ENCODE measurements around the gene BTK.
A peak's percentile ranks its signal among the peaks of the same experiment; 100 is the strongest.

The BTK gene

DNA sequence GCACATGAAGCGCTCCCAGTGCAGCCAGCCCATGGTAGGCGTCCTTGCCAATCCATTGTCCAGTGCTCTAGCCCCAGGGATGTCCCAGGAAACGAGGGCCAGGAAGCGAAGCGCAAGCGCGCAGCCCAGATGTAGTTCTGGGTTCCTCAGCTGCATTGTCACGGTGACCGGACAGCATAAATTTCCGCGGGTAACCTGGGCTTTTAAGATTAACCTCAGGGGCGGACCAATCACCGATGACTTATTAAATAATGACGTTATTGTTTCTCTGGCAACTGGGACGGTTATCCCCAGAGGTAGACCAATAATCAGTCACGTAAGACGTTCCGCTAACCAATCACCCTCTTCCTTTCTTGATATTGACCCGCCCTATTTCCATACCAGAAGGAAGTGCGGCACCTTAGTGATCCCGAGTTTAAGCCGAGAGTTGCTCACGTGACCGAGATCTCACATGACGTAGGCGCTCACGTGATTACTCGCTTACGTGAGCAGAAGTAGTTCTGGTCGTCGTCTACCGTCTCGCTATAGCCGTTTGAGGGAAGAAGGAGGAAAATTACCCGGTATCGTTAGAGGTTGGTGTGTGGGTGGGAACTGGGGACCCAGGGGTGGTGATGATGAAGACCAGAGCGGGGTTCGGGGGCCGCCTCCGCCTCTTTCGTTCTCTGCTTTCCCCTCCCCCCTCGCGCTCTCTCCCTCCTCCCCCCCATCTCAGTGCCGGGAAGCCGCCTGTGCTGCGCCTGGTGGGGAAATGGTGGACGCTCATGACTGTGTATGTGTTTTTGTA lies 21.9 kb upstream of the BTK start, which contains the start of the genes GLA and HNRNPH2:
TSS of gene GLA (minus strand) at position 178 of the 784 bp plus-strand sequence. CDS start at position 156, 22 bp downstream.
TSS of gene HNRNPH2 (plus strand) at position 475 of the 784 bp plus-strand sequence. CDS start 3,767 bp downstream, outside the sequence.
- H3K4me3 Mint-ChIP-seq = peak within 1 kb of the TSS; percentile 94
- peak within 1 kb of the TSS; percentile 97 for H3K27ac Mint-ChIP-seq
- H3K4me1 Mint-ChIP-seq (ENCODE audit: low read depth) = peaks cover 21% of the 10 kb centered on the region
- intact Hi-C loops (cut with micrococcal nuclease) = loop anchor here (2.0 kb wide), 1 partner anchor 17 kb away; the partner anchor contains the start of gene RPL36A
- H3K27me3 Mint-ChIP-seq = no peaks in the 10 kb centered on the region
- no peaks in the 10 kb centered on the region for H3K9me3 Mint-ChIP-seq
- H3K36me3 Mint-ChIP-seq (ENCODE audit: low read depth) = peaks cover 36% of the 10 kb centered on the region

DNA sequence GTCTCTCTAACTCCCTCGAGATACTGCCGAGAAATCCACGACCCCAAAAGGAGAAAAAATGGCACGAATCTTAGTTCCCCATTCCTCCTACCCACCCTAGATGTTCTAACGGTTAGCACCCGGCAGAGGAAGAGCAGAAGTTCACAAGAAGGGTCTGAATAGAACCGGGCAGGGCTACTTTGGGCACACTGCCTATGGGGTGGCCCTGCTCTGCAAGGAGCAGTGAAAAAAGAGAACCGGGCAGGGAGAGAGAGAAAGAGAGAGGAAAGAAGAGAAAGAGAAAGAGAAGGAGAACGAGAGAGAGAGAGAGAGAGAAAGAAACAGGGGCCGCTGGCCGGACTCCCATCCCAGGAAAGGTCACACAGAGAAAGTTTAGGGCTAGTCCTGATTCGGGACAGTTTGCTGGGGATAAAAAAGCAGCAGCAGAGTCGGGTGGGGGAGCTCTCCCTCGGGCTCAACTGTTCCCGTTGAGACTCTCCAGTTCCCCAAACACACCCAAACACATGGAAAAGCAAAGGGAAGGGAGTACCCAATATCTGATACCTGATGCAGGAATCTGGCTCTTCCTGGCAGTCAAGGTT lies 21.3 kb upstream of the BTK start:
- Mint-ChIP-seq H3K9me3 (no peaks in the 10 kb centered on the region), H3K36me3 (ENCODE audit: low read depth) (peaks cover 36% of the 10 kb centered on the region), H3K4me3 (peak overlapping the region; percentile 94), H3K4me1 (ENCODE audit: low read depth) (peaks cover 20% of the 10 kb centered on the region), H3K27ac (peak overlapping the region; percentile 97), H3K27me3 (no peaks in the 10 kb centered on the region)
- intact Hi-C loops (cut with micrococcal nuclease) = loop anchor here (2.0 kb wide), 1 partner anchor 16 kb away; the partner anchor contains the start of gene RPL36A

DNA sequence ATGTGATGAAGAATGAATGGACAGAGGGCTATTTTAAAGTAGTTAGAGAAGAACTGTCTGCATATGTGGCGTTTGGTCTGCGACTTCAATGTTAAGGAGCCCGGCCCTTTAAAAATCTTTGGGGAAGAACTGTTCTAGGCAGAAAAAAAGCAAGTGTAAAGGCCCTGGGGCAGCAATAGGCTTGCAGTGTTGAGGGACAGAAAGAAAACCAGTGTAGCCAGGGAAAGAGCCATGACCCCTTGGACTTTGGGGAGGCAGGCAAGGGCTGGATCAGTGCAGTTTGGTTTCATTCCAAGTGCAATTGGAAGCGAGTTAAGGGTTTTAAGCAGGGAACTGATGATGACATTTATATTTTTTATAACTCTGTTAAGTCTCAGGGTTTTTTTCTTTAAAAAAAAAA lies 13.8 kb upstream of the BTK start:
- Mint-ChIP-seq H3K27me3 (no peaks in the 10 kb centered on the region), H3K36me3 (ENCODE audit: low read depth) (peaks cover 77% of the 10 kb centered on the region), H3K27ac (no peak overlapping the region), H3K4me3 (no peak overlapping the region), H3K4me1 (ENCODE audit: low read depth) (peaks cover 9% of the 10 kb centered on the region), H3K9me3 (no peaks in the 10 kb centered on the region)
- intact Hi-C loops (cut with micrococcal nuclease) = no loop called here

DNA sequence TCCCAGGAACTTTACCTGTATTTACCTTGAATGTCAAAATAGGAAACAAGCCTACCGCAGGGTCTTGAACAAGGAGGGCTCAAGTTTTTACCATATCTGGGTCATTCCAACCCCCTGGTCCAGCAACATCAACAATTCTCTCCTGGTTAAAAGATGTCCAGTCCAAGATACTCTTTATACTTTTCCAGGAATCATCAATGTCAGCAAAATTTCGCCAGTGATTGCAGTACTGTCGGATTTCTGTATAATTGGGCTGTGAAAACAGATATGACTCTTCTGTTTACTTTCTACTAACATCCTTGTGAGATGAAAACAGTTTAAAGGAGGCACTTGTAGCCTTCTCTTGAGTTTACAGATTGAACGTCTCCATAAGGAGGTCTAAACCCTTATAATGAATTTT lies 12.7 kb upstream of the BTK start:
- intact Hi-C loops (cut with micrococcal nuclease) = no loop called here
- no peak overlapping the region for H3K27ac Mint-ChIP-seq
- peaks cover 10% of the 10 kb centered on the region for H3K4me1 Mint-ChIP-seq (ENCODE audit: low read depth)
- peaks cover 82% of the 10 kb centered on the region for H3K36me3 Mint-ChIP-seq (ENCODE audit: low read depth)
- no peaks in the 10 kb centered on the region for H3K27me3 Mint-ChIP-seq
- no peak overlapping the region for H3K4me3 Mint-ChIP-seq
- H3K9me3 Mint-ChIP-seq = no peaks in the 10 kb centered on the region

DNA sequence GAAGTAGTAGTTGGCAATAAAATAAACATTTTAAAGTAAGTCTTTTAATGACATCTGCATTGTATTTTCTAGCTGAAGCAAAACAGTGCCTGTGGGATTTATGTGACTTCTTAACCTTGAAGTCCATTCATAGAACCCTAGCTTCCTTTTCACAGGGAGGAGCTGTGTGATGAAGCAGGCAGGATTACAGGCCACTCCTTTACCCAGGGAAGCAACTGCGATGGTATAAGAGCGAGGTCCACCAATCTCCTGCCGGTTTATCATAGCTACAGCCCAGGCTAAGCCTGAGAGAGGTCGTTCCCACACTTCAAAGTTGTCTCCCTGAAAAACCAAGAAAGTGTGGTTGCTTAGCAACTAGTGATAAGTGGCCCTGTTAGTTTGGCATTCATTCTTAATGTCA lies 11.8 kb upstream of the BTK start:
- Mint-ChIP-seq H3K9me3 (no peaks in the 10 kb centered on the region), H3K4me1 (ENCODE audit: low read depth) (peaks cover 18% of the 10 kb centered on the region), H3K4me3 (no peak overlapping the region), H3K27me3 (no peaks in the 10 kb centered on the region), H3K36me3 (ENCODE audit: low read depth) (peaks cover 87% of the 10 kb centered on the region), H3K27ac (no peak overlapping the region)
- intact Hi-C loops (cut with micrococcal nuclease) = no loop called here

DNA sequence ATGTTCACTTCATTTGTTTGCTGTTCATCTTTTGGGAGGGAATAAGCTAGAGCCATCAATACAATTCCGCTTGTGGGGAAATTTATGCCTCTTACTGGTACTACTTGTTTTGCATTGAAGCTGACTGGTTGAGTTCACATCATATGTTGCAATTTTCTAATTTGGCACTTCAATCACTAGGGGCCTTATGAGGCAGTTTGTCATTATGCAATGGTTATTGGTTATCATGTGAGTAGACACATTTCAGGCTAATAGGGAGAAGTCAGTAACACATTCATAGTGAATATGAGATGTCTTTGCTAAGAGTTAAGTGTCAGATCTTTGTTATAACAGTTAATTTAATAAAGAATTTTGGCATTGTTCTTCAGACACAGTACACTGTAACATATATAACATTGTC lies 9.8 kb upstream of the BTK start:
- H3K4me1 Mint-ChIP-seq (ENCODE audit: low read depth) = peaks cover 18% of the 10 kb centered on the region
- H3K27ac Mint-ChIP-seq = no peak overlapping the region
- no peak overlapping the region for H3K4me3 Mint-ChIP-seq
- peaks cover 87% of the 10 kb centered on the region for H3K36me3 Mint-ChIP-seq (ENCODE audit: low read depth)
- no peaks in the 10 kb centered on the region for H3K27me3 Mint-ChIP-seq
- H3K9me3 Mint-ChIP-seq = no peaks in the 10 kb centered on the region
- intact Hi-C loops (cut with micrococcal nuclease) = no loop called here

DNA sequence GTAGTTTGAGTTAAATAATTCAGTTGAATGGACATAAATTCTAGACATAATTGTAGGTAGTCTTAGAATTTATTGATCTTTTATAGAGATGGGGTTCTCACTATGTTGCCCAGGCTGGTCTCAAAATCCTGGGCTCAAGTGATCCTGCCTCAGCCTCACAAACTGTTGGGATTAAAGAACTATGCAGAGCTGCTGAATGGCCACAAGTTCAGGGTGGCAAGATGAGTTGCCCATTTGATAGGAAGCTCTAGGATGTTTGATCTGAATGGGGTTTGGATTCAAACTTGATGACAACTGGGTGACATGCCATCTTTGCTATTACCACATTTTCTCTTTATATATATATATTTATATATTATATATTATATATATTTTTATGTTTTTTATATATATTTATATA lies 8.4 kb upstream of the BTK start:
- intact Hi-C loops (cut with micrococcal nuclease) = no loop called here
- peaks cover 74% of the 10 kb centered on the region for H3K36me3 Mint-ChIP-seq (ENCODE audit: low read depth)
- H3K27ac Mint-ChIP-seq = no peak overlapping the region
- H3K4me3 Mint-ChIP-seq = no peak overlapping the region
- peaks cover 18% of the 10 kb centered on the region for H3K4me1 Mint-ChIP-seq (ENCODE audit: low read depth)
- no peaks in the 10 kb centered on the region for H3K9me3 Mint-ChIP-seq
- no peaks in the 10 kb centered on the region for H3K27me3 Mint-ChIP-seq

DNA sequence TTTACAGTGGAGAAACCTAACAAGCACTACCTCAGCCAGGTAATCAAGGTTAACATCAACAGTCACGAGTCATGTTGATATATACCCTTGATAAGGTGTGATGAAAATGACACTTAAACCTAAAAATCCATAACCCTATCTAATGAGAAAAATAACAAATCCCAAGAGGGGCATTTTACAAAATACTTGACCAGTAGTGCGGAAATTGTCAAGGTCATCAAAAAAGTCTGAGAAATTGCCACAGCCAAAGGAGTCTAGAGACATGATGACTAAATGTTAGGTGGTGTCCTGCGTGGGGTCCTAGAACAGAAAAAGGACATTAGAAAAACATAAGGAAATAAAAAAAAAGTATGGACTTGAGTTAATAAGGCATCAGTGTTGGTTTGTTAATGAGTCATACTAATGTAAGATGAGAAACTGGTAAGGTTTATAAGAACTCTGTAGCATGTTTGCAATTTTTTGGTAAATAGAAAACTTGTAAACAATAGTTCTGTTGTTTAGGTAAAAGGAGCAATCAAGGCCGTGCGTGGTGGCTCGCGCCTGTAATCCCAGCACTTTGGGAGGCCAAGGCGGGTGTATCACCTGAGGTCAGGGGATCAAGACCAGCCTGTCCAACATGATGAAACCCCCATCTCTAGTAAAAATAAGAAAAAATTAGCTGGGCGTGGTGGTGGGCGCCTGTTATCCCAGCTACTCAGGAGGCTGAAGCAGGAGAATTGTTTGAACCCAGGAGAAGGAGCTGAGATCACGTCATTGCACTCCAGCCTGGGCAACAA lies 7.7 kb upstream of the BTK start:
- H3K27ac Mint-ChIP-seq = no peak overlapping the region

DNA sequence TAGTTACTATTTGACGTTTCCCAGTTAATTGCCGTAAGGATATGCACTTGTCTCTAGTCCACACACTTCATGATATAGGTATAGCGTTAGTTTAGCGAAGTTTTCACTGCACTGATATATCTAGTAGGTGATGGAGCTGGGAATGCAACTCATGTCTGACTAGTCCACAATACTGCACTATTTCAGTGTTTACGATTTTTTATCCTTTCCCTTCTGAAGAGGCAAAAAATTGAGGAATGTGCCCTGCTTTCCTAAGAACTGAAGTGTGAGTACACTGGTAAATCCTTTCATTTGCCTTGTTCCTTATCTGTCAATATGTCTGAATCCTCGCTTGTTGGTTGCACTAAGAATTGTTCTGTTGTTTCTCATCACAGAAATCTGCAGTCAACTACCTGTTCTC lies 5.8 kb upstream of the BTK start:
- H3K4me3 Mint-ChIP-seq = peak overlapping the region; percentile 91
- H3K9me3 Mint-ChIP-seq = no peaks in the 10 kb centered on the region
- H3K4me1 Mint-ChIP-seq (ENCODE audit: low read depth) = peaks cover 19% of the 10 kb centered on the region
- H3K36me3 Mint-ChIP-seq (ENCODE audit: low read depth) = peaks cover 56% of the 10 kb centered on the region
- no peaks in the 10 kb centered on the region for H3K27me3 Mint-ChIP-seq
- H3K27ac Mint-ChIP-seq = peak overlapping the region; percentile 92
- intact Hi-C loops (cut with micrococcal nuclease) = loop anchor here (2.0 kb wide), 2 partner anchors 15 to 43 kb away; partner anchors contain the start of genes GLA and TIMM8A

More for the DNA sequence above, 7.7 kb upstream of the BTK start:
- no peaks in the 10 kb centered on the region for H3K9me3 Mint-ChIP-seq
- no peaks in the 10 kb centered on the region for H3K27me3 Mint-ChIP-seq
- intact Hi-C loops (cut with micrococcal nuclease) = no loop called here
- peaks cover 71% of the 10 kb centered on the region for H3K36me3 Mint-ChIP-seq (ENCODE audit: low read depth)
- H3K4me3 Mint-ChIP-seq = no peak overlapping the region
- H3K4me1 Mint-ChIP-seq (ENCODE audit: low read depth) = peaks cover 18% of the 10 kb centered on the region

DNA sequence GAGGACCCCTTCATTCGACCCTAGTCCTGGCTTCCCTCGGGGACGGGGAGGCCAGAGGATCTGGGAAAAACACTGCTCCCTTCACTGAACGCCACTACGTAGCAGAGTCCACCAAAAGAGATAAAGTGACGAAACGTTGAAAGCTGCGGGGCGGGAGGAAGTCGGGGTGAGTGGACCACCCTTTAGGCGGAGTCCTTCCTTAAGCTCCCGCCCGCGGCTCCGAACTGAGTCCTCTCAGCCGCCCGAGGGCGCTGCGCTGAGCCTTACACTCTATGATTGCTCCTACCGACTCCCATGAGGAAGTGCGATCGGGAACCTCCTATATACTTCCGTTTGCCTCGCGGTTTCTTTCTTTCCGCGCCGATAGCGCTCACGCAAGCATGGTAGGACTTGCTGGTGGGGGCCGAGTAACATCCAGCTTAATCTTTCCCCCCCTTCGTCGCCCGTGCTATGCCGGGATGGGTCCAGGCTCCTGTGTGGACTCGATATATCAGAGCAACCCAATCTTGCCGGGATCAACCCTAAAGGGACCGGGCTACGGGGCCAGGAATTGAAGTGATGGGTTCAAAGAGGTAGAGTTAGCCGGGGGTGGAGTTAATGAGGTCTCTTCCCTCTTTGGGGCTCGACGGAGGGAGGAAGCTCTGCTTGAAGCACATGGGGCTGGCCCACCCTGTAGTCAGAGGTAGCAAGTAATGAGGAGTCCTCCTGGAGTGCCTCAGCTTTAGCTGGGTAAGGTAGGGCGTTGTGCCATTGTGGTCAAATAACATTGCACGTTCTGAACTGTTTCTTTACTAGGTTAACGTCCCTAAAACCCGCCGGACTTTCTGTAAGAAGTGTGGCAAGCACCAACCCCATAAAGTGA lies 4.9 kb upstream of the BTK start, which contains the start of gene RPL36A:
TSS of gene RPL36A (plus strand) at position 348 of the 862 bp plus-strand sequence. CDS start at position 381, 33 bp downstream.
- Mint-ChIP-seq H3K27ac (peak within 1 kb of the TSS; percentile 92), H3K36me3 (ENCODE audit: low read depth) (peaks cover 53% of the 10 kb centered on the region), H3K4me3 (peak within 1 kb of the TSS; percentile 91), H3K4me1 (ENCODE audit: low read depth) (peaks cover 28% of the 10 kb centered on the region), H3K9me3 (no peaks in the 10 kb centered on the region), H3K27me3 (no peaks in the 10 kb centered on the region)
- intact Hi-C loops (cut with micrococcal nuclease) = loop anchor here (2.0 kb wide), 2 partner anchors 16 to 42 kb away; partner anchors contain the start of genes GLA and TIMM8A

DNA sequence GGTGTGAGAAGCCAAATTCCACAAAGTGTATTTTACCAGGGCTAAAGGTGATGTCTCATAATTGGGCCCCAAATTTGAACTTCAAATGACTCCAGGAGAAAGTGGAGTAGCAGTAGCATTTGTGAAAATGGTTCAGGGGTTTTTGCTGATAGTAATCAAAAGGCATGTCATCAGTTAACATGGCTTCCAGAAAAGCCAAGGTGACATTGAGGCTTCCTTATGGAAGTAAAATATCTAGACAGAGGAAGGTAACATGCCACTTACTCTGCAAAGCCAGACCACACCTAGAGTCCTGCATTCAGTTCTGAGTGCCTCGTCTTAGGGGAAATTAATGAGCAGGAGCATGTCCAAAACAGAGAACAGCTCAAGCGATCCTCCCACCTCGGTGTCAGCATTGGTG lies 2.6 kb upstream of the BTK start:
- Mint-ChIP-seq H3K4me1 (ENCODE audit: low read depth) (peaks cover 37% of the 10 kb centered on the region), H3K27ac (no peak overlapping the region), H3K36me3 (ENCODE audit: low read depth) (peaks cover 45% of the 10 kb centered on the region), H3K9me3 (no peaks in the 10 kb centered on the region), H3K4me3 (no peak overlapping the region), H3K27me3 (no peaks in the 10 kb centered on the region)
- intact Hi-C loops (cut with micrococcal nuclease) = no loop called here

DNA sequence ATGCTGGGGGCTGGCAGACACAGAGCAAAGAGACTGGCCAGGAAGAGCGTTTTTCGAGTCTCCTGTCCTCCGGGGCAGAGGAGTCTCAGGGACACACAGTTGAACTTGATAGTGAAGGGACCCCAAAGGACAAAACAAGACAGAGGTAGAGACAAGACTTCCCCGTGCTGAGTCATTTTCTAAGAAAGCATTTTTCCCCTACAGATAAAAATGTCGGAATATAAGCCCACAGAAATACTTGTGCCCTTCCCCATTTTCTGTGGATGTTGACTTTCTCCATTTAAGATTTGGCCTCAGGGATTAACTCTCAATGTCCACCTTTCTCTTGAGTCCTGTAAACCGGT lies 523 bp upstream of the BTK start:
- peak overlapping the region; percentile 96 for H3K27ac Mint-ChIP-seq
- peaks cover 28% of the 10 kb centered on the region for H3K4me1 Mint-ChIP-seq (ENCODE audit: low read depth)
- H3K9me3 Mint-ChIP-seq = no peaks in the 10 kb centered on the region
- peak overlapping the region; percentile 96 for H3K4me3 Mint-ChIP-seq
- H3K27me3 Mint-ChIP-seq = no peaks in the 10 kb centered on the region
- intact Hi-C loops (cut with micrococcal nuclease) = no loop called here
- peaks cover 32% of the 10 kb centered on the region for H3K36me3 Mint-ChIP-seq (ENCODE audit: low read depth)

DNA sequence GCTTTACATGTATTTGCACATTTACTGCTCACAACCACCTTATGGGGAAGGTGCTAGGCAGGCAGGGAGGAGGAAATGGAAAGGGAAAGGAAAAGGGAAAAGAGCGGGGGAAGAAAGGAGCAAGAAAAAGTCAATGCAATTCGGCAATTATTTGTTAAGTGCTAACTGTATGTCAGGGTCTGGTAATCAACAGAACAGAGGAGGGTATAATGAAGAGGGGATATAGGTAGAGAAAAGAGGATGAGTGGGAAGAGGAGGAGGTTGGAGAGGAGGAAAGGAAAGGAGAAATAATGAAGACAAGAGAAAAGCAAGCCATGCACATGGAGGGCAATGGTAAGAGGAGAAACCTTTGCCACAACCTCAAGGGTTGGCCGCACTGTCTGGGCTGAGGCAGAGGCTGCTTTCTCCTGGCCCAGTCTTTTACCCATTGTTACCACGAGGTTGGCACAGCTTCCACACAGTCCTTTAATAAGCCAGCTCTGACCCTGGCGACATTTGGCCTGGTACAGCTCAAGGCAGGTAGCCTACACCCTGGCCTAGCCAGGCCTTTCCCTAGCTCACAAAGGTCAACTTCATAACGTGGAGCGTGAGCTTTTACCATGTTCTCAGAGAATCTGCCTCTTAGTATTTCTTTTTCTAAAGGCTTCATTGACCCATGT lies 836 bp downstream of the BTK start:
- intact Hi-C loops (cut with micrococcal nuclease) = no loop called here

More for the DNA sequence above, 836 bp downstream of the BTK start:
- no peaks in the 10 kb centered on the region for H3K27me3 Mint-ChIP-seq
- peaks cover 27% of the 10 kb centered on the region for H3K4me1 Mint-ChIP-seq (ENCODE audit: low read depth)
- H3K9me3 Mint-ChIP-seq = no peaks in the 10 kb centered on the region
- H3K27ac Mint-ChIP-seq = peak overlapping the region; percentile 96
- peak overlapping the region; percentile 96 for H3K4me3 Mint-ChIP-seq
- peaks cover 24% of the 10 kb centered on the region for H3K36me3 Mint-ChIP-seq (ENCODE audit: low read depth)

All from dendritic cell treated with granulocyte-macrophage colony-stimulating factor and Interleukin-4, amounts not matched to agents 40 ng/mL and 50 ng/mL, for 4 days (primary cell).